GM18873 (cell line): ENCODE measurements around the gene SDCCAG8.
"Not testable (repeated sequence)": the region's sequence is repeated elsewhere in the genome, so short reads cannot be mapped to it uniquely, and the experiment has no call there.

Source experiments
- ATAC-seq: cut with Tn5 transposase; IDR thresholded peaks from one replicate; pipeline ENCODE4 v1.9.1; 2021; ENCODE audit warnings: mild to moderate bottlenecking, moderate library complexity, moderate number of reproducible peaks; ENCODE audit not compliant: unreplicated experiment, low FRiP score

Gene SDCCAG8

DNA sequence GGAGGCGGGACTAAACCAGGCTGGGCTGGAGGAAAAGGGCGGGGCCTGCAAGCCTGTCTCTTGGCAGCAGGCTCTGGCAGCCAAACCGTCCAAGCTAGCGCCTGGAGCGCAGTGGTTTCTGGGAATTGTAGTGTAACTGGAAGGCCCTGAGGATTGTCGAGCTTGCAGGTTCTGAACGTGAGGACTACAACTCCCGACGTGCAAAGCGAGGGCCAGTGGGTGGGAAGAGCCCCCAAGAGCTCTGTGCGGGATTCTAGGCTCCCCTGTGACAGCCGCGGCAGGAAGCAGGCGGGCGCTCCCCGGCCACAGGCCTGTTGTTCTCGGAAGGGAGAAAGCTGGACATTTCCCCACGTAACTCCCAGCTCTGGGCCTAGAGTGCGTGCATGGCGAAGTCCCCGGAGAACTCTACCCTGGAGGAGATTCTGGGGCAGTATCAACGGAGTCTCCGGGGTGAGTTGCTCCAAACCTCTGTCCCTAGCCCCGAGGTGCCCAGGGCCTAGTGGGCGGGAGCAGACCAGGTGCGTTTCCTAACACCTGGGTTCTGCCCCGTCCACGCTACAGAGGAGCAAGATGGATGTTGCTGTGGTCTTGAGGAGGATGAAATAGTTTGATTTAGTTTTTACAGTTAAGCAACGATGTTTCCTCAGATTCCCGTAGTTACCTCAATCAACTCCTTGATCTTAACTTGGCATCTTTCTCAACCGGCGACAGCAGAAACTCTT, at the start of gene SDCCAG8:
TSS of gene SDCCAG8 (plus strand) at position 251 of the 722 bp plus-strand sequence. CDS start at position 384, 133 bp downstream.
- ATAC-seq = peak; percentile 78

DNA sequence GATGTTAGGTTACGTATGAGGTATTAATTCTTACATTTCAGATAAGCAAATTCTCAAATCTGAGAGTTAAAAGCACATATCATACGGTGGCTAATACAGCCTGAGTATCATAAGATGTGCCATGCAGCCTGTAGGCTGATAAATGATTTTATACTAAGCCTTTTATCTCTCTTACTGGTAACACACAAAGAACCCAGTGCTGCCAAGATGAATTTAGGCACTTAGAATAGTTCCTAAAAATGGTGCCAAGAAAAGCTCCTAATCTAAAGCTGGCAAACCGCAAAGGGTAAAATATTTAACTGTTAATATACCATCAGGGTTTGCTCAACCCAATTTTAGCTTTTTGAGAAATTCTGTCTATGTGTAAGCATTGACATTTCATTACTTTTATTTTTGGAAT, 43.9 kb upstream of the SDCCAG8 start:
- ATAC-seq = not testable (repeated sequence)

- no peak for ATAC-seq
Observed at GRCh38 chr1:243213045-243213787, 42.6 kb upstream of the SDCCAG8 start.

DNA sequence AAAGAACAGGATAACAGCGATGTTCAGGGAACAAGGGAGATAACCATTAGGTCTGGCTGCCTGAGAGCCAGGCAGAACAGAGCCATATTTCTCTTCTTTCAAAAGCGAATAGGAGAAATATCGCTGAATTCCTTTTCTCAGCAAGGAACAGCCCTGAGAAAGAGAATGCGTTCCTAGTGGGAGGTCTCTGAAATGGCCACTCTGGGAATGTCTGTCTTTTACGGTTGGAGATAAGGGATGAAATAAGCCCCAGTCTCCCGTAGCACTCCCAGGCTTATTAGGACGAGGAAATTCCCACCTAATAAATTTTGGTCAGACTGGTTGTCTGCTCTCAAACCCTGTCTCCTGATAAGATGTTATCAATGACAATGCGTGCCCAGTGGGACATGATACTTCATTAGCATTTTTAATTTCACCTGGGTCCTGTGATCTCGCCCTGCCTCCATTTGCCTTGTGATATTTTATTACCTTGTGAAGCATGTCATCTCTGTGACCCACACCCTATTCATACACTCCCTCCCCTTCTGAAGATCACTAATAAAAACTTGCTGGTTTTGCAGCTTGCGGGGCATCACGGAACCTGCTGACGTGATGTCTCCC, 40.5 kb upstream of the SDCCAG8 start:
- not testable (repeated sequence) for ATAC-seq

GRCh38 chr1:243216741-243217140, 39.1 kb upstream of the SDCCAG8 start:
- no peak for ATAC-seq

DNA sequence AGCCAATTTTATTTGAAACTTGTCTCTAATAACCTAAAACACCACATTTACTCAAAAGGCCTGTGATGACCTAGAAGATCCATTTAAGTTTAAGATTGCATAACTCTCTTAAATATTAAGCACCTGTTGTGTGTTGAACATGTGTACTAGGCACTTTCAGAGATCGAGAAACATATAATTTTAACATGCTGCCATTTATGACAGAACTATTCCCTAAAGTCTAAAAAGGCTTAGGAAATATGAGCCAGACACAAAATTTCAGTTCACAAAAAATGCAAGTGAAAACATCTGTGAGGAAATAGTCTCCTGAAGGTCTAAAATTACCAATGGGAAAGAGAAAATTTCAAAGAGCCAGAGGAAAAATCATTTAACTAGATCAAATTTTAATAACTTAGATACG, 38.5 kb upstream of the SDCCAG8 start:
- ATAC-seq = no peak

DNA sequence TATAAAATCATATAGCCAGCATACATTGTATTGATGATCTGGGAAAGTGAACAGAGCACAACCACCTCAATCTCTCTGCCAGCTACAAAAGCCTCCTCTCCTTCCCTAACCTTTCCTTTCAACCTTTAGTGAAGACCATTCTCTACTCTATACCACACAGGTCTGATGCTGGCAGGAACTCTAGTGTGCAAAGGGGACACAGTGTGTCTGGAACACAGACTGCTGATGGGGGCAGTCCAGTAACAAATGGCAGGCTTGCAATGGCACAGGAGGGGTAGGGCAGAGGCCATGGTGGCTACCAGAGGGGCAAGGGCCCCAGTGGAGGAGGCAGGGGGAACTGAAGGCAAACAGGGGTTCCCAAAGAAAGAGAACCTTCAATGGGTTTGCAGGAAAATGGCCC, 37.8 kb upstream of the SDCCAG8 start:
- ATAC-seq = no peak

- no peak for ATAC-seq
Observed at GRCh38 chr1:243227622-243228021, 28.2 kb upstream of the SDCCAG8 start.

GRCh38 chr1:243229526-243229925, 26.3 kb upstream of the SDCCAG8 start:
- ATAC-seq = no peak

DNA sequence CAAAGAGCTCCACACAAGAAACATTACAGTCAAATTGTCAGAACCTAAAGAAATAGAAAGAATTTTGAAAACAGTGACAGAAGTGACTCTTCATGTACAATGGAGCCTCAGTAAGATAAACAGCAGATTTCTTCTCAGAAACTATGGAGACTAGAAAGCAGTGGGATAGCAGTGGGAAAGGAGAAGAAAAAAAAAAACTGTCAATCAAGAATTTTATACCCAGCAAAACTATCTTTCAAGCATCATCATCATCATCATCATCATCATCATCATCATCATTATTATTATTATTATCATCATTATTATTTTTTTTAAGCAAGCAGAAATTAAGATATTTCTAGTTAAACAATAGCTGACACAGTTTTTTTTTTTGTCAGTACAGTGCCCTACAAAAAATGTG, 24.9 kb upstream of the SDCCAG8 start:
- no peak for ATAC-seq

DNA sequence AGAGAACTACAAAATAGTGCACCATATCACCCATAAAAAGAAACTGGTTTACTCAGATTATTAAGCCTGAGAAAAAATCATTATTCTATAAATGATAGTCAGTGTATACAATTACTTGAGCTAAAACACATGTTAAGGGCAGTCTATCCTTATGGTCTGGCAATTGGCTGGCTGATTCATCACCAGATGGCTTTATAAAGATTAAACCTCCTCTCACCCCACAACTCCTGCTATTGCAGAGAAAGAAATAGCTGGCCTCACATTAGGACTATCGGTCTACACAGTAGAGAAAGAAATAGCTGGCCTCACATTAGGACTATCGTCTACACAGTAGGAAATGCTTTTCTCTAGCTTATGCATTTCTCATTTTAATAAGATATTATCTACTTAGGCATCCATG, 21.9 kb upstream of the SDCCAG8 start:
- no peak for ATAC-seq

- ATAC-seq = no peak
Observed at GRCh38 chr1:243234978-243235647, 20.7 kb upstream of the SDCCAG8 start.

GRCh38 chr1:243236604-243237252, 19.1 kb upstream of the SDCCAG8 start:
- no peak for ATAC-seq

DNA sequence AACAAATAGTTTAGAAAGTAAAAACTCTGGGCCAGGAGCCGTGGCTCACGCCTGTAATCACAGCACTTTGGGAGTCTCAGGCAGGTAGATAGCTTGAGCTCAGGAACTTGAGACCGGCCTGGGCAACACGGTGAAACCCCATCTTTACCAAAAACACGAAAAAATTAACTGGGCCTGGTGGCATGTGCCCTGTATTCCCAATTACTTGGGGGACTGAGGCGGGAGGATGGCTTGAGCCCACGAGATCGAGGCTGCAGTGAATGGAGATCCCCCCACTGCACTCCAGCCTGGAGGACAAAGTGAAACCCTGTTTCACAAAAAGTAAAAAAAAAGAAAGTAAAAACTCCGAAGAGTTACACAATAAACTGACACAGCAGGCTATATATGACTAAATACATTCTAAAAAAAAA, 11.4 kb upstream of the SDCCAG8 start:
- peak; percentile 47 for ATAC-seq

DNA sequence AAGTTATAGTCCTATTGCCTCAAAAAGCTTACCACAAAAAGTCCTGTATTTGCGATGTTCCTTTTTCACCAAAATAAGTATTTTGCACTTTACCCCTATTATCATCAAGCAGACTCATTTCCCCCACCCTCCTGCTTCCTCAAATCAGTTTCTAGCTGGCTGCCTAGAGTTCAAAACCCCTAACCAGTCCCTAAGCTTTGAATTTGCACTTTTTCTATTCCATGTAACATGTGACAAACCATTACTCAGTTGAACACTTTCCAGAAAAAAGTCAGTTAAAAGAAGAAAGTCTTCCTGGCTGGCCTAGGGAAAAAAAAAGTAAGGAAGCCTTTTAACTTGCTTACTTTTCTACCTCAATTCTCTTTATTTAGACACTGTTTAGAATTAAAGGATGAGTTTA, 8.9 kb upstream of the SDCCAG8 start:
- ATAC-seq = no peak

- ATAC-seq = no peak
Observed at GRCh38 chr1:243247901-243248300, 7.9 kb upstream of the SDCCAG8 start.

DNA sequence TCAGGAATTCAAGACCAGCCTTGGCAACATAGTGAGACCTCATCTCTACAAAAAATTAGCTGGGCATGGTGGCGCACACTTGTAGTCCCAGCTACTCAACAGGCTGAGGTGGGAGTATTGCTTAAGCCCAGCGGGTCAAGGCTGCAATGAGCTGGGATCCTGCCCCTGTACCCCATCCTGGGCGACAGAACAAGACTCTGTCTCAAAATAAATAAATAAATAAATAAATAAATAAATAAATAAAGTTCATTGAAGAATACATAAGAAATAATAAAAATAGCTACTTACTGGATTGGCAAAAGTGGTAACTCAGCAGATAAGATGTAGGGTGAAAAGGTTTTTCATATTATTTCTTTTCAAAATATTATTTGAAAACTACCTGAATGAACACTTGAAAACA, 6.6 kb upstream of the SDCCAG8 start:
- no peak for ATAC-seq

- no peak for ATAC-seq
Observed at GRCh38 chr1:243250102-243250501, 5.7 kb upstream of the SDCCAG8 start.

DNA sequence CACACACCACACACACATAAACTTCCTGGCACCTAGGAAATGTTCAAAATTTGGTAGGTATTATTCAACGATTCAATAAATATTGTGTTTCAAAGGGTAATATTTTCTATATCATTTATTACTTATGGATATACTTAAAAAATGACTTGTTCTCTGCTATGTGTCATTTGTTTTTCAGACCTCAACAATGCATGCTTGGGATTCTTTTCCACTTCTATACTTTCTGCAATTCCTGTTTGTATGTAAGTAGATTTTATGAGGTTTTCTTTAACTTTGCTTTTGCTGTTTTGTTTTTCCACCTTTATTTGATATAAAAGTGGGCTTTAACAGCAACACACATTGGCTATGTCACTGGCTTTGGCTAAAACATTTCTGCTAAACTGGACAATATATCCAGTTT, 4.3 kb upstream of the SDCCAG8 start:
- no peak for ATAC-seq

- no peak for ATAC-seq
Observed at GRCh38 chr1:243253211-243253925, 2.5 kb upstream of the SDCCAG8 start.
